Lower leg skin (tissue), 3 donors: ENCODE results near the gene UBAP1L.

Experiments used
- POLR2A ChIP-seq, 2 donors: fragments of 450-650 bp; IDR thresholded peaks; one replicate each; pipeline ENCODE4 v1.6.1; 2016 to 2017; ENCODE audit warnings: antibody characterized with exemption in 2 of 2, mild to moderate bottlenecking in 1 of 2, moderate library complexity in 1 of 2
- TF ChIP-seq, protein P1 (sequence below), 3 donors: fragments of 450-650 bp; IDR thresholded peaks; one replicate each; pipeline ENCODE4 v1.5.1; 2016; ENCODE audit warnings: antibody characterized with exemption in 3 of 3, mild to moderate bottlenecking in 3 of 3, moderate library complexity in 2 of 3

DNA sequence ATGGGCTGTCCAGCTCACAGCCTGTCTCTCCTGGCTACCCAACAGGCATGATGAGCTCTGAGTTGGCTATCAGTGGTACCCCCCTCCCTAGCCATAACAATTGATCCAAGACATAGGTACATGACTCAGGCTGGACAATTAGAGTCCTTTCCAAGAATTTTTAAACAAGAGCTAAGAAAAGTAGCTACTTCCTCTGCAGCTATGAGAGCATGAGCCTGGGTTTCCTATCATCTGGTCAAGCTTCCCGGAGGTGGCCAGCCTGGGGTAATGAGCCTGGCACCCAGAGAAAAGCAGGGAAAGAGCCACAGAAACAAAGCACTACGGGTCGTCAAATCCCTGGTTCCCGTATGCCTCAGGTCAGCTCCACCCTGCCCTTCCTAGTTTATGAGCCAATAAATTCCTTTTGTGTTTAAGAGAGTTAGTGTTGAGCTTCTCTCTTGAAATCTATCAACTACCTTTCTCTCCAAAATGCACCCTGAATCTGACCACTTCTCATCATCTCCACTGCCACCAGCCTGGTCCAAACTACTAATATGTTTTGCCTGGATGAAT, 72.1 kb downstream of the UBAP1L start:
- TF ChIP-seq, protein P1, sequence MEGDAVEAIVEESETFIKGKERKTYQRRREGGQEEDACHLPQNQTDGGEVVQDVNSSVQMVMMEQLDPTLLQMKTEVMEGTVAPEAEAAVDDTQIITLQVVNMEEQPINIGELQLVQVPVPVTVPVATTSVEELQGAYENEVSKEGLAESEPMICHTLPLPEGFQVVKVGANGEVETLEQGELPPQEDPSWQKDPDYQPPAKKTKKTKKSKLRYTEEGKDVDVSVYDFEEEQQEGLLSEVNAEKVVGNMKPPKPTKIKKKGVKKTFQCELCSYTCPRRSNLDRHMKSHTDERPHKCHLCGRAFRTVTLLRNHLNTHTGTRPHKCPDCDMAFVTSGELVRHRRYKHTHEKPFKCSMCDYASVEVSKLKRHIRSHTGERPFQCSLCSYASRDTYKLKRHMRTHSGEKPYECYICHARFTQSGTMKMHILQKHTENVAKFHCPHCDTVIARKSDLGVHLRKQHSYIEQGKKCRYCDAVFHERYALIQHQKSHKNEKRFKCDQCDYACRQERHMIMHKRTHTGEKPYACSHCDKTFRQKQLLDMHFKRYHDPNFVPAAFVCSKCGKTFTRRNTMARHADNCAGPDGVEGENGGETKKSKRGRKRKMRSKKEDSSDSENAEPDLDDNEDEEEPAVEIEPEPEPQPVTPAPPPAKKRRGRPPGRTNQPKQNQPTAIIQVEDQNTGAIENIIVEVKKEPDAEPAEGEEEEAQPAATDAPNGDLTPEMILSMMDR (IDR thresholded peaks at IDR 0.05) = no peak
- no peak for TF ChIP-seq POLR2A (IDR thresholded peaks at IDR 0.05)
